GOT3 (cell line): ENCODE measurements around the gene IL6R.

ENCODE experiments used
- DNase-seq: peaks from one replicate; lab custom pipeline; 2025; ENCODE audit warnings: mixed read lengths; lab: John Stamatoyannopoulos, UW

IL6R gene

DNA sequence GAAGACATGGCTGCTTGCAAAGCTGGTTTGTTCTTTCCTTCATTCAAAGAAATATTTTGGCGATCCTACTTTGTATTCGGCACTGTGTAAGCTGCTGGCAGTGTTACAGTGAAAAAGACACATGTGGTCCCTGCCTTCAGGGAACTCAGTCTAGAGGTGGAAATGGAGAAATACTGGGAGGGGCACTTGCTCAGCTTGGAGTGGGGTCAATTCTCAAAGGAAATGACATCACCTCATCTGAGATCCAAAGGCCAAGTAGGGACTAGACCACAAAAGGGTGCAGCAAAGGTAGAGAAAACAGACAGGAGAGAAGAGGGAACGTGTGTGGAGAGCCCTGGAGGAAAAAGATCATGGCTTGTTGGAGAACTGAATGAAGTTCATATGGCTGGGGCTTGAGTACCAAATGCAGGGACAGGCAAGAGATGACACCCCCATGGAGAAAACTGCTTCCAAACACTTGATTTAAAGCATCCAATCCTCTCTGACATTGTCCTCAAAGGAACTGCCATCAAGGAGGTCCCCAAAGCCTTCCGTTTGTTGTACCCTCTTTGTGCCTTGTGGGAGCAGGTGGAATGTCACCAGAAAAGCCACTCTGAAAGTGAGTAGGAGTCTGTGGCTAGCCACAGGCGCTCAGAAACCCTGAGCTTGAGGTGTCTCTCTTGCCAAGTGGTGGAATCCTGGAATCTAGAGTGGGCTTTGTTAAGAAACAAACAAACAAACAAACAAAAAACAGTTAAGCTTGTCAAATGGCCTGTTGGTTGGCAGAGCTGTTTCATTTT lies 48.6 kb downstream of the IL6R start:
- no peak for DNase-seq

- no peak for DNase-seq
These were observed 49.4 kb downstream of the IL6R start for GRCh38 chr1:154454386-154455120.

- DNase-seq: no peak
These were observed 51.5 kb downstream of the IL6R start for GRCh38 chr1:154456631-154457030.

GRCh38 chr1:154459080-154459479 lies 53.9 kb downstream of the IL6R start:
- no peak for DNase-seq

- DNase-seq: no peak
These were observed 55.6 kb downstream of the IL6R start for GRCh38 chr1:154460695-154461260.

DNA sequence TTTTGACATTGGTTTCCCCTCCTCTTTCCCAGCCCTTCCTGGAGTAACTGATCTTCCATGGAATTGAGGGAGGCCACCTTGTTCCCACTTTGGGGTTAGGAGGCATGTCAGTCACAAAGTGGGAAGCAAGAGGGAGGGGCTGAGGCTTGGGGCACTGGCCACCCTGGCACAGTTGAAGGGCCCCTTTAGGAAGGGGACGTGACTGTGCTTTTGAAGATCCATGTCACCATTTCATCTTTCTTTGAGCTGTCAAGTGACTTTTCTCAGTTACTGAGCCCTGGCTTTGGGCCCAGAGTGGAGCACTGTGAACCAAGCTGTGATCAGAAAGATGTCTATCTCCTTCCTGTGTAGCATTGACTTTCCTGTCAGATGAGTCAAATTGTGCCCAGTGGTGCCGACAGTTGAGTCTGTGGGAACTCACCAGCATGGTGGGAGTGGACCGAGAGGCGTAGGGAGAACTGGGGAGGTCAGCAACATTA lies 58.4 kb downstream of the IL6R start:
- no peak for DNase-seq

GRCh38 chr1:154465621-154466195 lies 60.6 kb downstream of the IL6R start:
- no peak for DNase-seq

- DNase-seq: no peak
These were observed 61.1 kb downstream of the IL6R start for GRCh38 chr1:154466206-154466605.

- DNase-seq: no peak
These were observed 61.8 kb downstream of the IL6R start for GRCh38 chr1:154466921-154467417.

- DNase-seq: no peak
These were observed 62.4 kb downstream of the IL6R start for GRCh38 chr1:154467434-154468102.

- DNase-seq: no peak
These were observed 63.5 kb downstream of the IL6R start for GRCh38 chr1:154468535-154469250.

- no peak for DNase-seq
These were observed 64.9 kb downstream of the IL6R start for GRCh38 chr1:154469844-154470560.

DNA sequence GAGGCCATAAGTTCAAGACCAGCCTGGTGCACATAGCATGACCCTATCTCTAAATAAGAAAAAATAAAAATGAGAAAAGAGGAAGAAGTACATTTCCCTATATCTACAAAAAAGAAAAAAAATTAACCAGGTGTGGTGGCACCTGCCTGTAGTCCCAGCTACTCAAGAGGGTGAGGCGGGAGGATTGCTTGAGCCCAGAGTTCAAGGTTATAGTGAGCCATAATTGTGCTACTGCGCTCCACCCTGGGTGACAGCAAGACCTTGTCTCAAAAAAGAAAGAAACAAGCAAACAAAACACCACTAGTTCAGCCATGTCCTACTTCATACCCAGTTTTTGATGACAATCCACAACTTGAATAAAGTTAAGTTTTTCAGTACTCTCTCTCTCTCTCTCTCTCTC lies 66.2 kb downstream of the IL6R start:
- DNase-seq: no peak

DNA sequence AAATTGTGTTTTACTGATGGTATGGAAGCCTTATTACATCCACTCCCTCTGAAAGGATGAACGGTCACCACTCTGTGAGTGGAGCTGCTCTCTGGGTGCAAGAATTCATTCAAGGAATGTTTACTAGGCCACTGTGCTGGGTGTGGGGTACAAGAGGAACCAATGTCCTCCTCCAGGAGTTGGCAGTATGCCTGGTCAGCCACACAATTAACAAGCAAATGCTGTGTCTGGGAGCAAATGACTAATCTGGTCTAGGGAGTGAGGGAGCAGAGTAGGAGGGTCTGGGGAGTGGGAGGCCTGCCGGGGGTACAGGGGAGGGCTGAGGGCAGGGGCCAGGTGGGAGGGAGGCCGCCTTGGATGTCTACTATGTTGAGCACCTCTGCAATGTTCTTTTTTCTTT lies 69.7 kb downstream of the IL6R start:
- no peak for DNase-seq

DNA sequence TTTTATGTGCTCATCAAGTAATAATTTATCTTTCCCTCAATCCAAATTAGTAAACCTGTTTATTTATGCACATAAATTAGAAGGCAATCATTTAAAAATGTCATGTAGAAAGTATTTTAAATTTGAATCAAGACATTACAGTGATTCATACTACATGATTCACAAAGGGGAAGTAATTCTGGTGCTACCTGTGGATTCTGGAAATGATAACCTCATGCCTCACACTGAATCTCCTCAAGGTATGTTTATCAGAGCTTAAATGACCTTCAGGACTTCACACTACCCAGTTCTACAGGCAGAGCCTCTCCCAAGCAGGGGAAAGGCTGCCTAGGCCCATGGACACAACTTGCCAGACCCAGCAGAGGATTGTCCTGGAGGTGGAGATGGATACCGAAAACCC lies 71.6 kb downstream of the IL6R start:
- DNase-seq: no peak

DNA sequence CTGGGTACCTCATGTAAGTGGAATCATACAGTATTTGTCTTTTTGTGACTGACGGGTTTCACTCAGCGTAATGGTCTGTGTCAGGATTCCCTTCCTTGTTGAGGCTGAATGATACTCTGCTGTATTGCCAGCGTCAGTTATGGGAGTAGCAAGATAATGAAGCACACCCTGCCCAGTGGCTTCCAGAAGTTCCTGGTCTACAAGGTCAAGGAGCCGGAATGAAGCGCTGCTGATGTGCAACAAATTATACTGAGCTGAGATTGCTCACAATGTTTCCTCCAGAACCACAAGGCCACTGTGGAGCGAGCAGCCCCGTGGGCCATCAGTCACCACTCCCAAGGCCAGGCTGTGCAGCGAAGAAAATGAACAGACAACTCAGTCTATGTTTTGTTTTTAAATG lies 72.9 kb downstream of the IL6R start:
- no peak for DNase-seq

DNA sequence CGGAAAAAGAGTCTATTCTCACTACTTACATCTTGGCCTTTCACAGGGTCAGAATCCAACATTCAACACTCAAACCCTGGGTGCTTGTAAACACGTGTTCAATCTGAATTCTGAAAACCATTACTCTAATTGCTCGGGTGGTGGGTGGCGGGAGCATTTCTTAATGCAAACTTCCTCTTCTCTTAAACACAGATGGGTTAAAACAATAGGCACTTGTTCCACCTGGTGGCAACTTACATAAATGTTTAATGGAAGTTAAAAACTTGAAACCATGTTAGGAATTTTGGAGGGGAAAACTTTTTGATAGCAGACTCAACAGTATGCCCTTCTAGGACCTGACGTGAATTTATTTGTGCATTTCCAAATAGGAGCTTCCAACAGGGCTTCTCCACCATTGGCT lies 73.5 kb downstream of the IL6R start:
- DNase-seq: no peak

DNA sequence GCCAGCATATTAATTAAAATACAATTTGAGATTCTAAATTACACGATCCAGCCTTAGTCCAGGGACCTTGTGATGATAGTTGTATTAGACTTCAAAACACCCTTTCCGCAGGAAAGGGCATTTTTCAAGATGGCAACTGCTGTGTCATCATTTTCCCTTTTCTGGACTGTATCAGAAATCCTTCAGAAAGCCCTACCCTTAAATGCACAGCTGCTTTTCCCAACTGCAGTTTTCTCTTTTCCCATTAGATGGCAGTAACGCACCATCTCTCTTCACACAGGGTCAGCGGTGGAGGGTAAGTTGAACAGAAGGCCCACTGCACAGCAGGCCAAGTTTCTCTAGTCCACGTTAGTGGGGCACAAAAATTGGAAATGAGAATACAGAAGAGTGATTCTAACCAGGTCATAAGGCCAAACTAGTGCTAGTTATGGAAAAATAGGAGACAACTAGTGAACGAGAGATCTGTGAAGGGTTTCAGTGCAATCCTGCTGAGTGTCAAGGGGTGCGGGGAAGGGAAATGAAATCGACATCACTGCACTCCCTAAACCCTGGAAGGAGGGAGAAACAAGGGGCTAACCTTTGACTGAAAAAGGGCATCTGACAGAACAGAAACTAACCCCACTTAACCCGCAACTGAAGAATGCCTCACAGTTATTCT lies 74.8 kb downstream of the IL6R start:
- peak; percentile 16 for DNase-seq

- DNase-seq: no peak
These were observed 75.9 kb downstream of the IL6R start for GRCh38 chr1:154481053-154481452.
